ENCODE results near the gene FAM131C.

Gene FAM131C

DNA sequence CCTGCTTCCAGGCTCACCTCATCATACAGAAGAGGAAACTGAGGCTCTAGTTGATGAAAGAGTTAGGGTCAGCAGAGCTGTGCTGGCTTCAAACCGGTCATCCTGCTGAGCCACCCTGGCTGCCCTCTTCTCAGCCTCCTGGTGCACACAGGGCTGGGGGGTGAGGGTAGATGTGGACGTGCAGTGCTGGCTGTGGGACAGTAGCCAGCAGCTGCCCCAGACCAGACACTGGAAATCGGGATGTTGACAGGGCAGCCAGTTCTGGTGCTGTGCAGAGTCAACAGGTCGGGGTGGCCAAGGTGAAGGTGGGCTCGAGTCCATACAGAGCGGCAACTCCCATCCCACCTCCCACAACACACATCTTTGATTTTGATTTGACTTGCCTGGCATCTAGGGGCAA lies 53.1 kb downstream of the FAM131C start:
- DNase-seq (ENCODE audit: low spot score) = no peak
- in situ Hi-C loops (cut with MboI; ENCODE audit: low pct_unique_long_range_greater_than_20kb, low sequenced_read_pairs, unreplicated experiment) = no loop called here
- TF ChIP-seq, protein P1, sequence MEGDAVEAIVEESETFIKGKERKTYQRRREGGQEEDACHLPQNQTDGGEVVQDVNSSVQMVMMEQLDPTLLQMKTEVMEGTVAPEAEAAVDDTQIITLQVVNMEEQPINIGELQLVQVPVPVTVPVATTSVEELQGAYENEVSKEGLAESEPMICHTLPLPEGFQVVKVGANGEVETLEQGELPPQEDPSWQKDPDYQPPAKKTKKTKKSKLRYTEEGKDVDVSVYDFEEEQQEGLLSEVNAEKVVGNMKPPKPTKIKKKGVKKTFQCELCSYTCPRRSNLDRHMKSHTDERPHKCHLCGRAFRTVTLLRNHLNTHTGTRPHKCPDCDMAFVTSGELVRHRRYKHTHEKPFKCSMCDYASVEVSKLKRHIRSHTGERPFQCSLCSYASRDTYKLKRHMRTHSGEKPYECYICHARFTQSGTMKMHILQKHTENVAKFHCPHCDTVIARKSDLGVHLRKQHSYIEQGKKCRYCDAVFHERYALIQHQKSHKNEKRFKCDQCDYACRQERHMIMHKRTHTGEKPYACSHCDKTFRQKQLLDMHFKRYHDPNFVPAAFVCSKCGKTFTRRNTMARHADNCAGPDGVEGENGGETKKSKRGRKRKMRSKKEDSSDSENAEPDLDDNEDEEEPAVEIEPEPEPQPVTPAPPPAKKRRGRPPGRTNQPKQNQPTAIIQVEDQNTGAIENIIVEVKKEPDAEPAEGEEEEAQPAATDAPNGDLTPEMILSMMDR (IDR thresholded peaks at IDR 0.05; ENCODE audit: extremely low read depth, insufficient read depth, missing control alignments) = no peak

GRCh38 chr1:16019644-16020277 lies 53.7 kb downstream of the FAM131C start:
- TF ChIP-seq, protein P1 (IDR thresholded peaks at IDR 0.05; ENCODE audit: extremely low read depth, insufficient read depth, missing control alignments) = no peak
- no peak for DNase-seq (ENCODE audit: low spot score)
- in situ Hi-C loops (cut with MboI; ENCODE audit: low pct_unique_long_range_greater_than_20kb, low sequenced_read_pairs, unreplicated experiment) = no loop called here

DNA sequence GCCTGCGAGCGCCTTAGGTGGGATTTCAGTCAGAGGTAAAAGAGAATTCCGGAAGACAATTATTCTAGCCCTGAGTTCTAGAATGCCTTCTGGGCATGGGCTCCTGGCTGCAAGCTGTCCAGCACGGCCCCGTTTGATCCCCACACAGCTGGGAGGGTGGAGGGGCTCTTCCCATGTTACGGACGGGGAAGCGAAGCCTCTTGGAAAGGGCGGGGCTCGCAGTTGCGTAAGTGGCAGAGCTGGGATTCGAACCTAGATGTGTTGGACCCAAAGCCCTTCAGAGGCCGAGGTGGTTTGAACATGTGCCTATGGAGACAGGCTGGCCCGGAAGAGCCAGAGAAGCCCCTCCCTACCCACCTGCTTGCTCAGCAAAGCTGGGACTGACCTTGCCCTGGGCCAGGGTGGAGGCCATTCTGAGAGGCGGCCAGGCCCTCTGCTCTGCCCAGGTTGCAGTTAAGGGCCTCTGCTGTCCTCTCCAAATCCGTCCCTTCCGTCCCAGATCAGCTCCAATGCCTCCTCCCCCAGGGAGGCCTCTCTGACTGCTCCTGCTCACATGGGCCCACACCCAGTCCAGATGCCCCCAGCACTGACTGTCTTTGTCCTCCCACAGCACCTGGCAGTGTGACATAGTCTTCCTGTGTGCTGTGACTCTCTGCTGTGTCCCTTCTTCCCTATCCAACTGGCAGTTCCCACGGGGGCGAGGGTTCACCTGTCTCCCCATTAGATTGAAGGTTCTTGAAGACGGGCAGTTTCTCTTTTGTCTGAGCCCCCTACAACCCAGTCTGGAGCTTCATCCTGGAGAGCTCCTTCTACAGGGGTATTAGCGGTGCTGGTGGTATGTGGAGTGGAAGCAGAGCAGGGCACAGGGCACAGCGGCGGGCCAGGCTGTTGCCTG lies 54.5 kb downstream of the FAM131C start:
- in situ Hi-C loops (cut with MboI; ENCODE audit: low pct_unique_long_range_greater_than_20kb, low sequenced_read_pairs, unreplicated experiment) = no loop called here
- DNase-seq (ENCODE audit: low spot score) = no peak
- TF ChIP-seq, protein P1 (IDR thresholded peaks at IDR 0.05; ENCODE audit: extremely low read depth, insufficient read depth, missing control alignments) = no peak

DNA sequence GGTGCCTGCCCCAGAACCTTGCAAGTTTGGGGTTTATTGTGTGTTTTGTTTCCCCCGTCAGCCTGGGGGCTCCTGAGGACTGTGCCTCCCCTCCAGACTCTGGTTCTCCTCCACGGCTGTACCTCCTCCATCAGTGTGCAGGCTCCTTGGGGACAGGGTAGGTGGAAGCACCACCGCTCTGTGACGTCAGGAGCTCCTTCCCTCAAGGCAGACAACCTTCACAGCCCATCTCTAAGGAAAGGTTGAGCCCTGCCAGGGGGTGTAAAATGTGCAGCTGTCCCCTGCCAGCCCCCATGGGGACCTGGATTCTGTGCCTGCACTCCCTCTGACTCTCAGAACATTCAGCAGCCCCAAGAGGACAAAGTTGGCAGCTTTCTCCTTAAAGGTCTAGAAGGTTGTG lies 55.1 kb downstream of the FAM131C start:
- in situ Hi-C loops (cut with MboI; ENCODE audit: low pct_unique_long_range_greater_than_20kb, low sequenced_read_pairs, unreplicated experiment) = no loop called here
- TF ChIP-seq, protein P1 (IDR thresholded peaks at IDR 0.05; ENCODE audit: extremely low read depth, insufficient read depth, missing control alignments) = no peak
- no peak for DNase-seq (ENCODE audit: low spot score)

- no peak for DNase-seq (ENCODE audit: low spot score)
These were observed 55.8 kb downstream of the FAM131C start, which contains the start of gene HSPB7 for GRCh38 chr1:16017461-16018303. HSPB7 (minus strand) TSS chr1:16018043; CDS start chr1:16017963, 80 bp downstream.

More at GRCh38 chr1:16017461-16018303, 55.8 kb downstream of the FAM131C start, which contains the start of gene HSPB7:
- TF ChIP-seq, protein P1 (IDR thresholded peaks at IDR 0.05; ENCODE audit: extremely low read depth, insufficient read depth, missing control alignments) = peak; percentile 2
- in situ Hi-C loops (cut with MboI; ENCODE audit: low pct_unique_long_range_greater_than_20kb, low sequenced_read_pairs, unreplicated experiment) = no loop called here

Data from GM13977 (cell line).